NCI-H1105 (cell line): ENCODE measurements around the gene NCOA5.

Experiments
- DNase-seq: peaks from one replicate; lab custom pipeline; 2025; lab: John Stamatoyannopoulos, UW

NCOA5 gene

GRCh38 chr20:46089417-46090388 is at the start of gene NCOA5:
TSS of gene NCOA5 (minus strand) at chr20:46089962. CDS start at chr20:46079424, 10,538 bp downstream.
- peak; percentile 97 for DNase-seq

GRCh38 chr20:46139266-46139889 is 49.6 kb upstream of the NCOA5 start:
- peak; percentile 84 for DNase-seq

GRCh38 chr20:46137816-46138215 is 48.1 kb upstream of the NCOA5 start:
- peak; percentile 43 for DNase-seq

DNA sequence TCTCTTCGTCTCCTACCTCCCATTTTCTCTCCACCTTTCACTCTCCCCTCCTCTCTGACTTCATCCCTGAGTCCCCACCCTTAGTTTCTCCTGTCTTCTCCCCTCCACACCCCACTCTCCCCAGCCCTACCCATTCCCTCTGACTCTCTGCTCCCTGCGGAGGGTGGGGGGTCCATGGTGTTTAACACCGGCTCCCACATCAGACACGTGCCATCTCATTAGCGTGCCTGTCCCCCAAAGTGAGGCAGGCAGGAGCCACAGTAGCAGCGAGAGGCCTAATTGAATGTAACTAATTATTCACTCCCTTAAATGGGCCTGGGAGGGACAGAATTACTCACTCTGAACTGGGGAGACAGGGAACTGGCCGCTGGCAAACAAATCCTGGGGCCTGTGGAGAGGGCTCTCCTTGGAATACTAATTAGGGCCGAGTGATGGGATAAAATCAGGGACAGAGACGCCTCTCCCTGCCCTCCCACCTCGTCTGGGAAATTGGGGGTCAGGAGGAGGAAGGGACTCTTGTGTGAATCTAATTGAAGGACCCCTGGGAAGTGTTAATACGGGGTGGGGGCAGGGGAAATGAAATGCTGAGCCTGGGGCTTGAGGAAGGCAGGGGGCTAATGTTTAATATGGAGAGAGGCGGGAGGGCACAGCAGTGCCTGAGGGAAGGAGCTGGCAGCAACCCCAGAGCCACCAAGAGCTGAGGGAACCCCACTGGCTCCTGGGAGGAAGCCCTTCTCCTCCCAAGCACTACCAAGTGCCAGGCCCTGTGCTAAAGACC is 46.3 kb upstream of the NCOA5 start:
- peak; percentile 38 for DNase-seq

GRCh38 chr20:46134716-46135115 is 45.0 kb upstream of the NCOA5 start:
- DNase-seq, result no peak

GRCh38 chr20:46133886-46134654 is 44.3 kb upstream of the NCOA5 start:
- no peak for DNase-seq

DNA sequence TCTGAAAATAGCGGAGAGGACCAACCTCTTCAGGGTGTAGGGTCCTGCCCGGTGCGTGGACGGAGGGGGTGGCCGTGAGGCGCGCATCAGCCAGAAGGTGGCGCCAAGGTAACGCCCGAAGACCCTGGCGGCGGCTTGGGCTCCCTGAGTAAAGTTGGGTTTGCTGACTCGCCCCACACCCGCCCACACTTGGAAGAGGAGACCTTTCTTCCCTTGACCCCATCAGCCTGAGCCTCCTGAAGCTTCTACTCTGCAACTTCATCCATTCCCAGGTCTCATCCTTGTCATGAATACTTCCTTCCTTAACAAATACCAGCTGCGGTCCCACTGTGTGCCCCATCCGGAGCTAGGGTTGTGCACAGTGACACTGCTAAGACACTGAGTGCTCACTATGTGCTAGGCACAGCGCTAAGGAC is 43.0 kb upstream of the NCOA5 start:
- peak; percentile 74 for DNase-seq

- DNase-seq, result no peak
Observed at GRCh38 chr20:46131396-46131795, 41.6 kb upstream of the NCOA5 start.

DNA sequence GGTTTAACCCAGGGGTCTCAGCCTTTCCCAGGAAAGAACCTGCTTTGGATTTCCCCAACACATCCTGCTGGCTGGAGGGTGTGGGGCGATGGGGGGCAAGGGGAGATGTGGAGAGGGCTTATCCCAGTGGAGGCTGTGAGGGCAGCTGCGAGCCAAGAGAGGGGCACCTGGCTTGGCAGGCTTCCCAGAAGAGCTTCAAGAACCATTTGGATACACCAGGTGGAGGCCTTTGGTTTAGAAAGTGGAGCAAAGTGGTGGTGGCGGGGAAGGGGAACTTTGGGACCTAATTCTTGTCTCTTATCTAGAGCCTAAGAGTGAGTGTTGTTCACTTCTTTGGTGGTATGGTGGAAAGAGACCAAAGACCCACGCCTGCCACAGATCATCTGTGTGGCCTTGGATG is 40.8 kb upstream of the NCOA5 start:
- peak; percentile 97 for DNase-seq

DNA sequence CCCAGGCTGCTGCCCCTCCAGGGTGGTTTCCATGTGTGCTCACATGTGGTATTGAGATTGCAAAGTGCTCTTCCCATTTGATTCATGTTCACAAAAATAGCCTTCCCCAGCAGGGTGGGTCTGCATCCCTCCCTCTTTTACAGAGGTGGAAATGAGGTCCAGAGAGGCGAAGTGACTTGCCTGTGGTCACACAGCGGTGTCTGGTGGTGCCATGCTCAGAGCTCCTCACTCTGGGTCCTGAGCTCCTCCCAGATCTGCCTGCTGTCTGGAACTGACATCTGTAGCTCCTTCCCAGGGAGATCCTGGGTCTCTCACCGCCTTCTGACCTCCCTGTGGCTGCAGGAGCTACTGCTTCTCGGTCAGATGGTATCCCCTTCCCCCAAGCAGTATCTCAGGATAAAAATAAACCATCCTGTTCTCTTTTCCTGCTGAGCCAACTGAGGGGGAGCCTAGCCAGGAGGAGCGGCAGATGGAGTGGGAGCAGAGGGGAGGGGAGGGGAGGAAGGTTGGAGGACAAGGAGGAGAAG is 40.3 kb upstream of the NCOA5 start:
- peak; percentile 88 for DNase-seq

DNA sequence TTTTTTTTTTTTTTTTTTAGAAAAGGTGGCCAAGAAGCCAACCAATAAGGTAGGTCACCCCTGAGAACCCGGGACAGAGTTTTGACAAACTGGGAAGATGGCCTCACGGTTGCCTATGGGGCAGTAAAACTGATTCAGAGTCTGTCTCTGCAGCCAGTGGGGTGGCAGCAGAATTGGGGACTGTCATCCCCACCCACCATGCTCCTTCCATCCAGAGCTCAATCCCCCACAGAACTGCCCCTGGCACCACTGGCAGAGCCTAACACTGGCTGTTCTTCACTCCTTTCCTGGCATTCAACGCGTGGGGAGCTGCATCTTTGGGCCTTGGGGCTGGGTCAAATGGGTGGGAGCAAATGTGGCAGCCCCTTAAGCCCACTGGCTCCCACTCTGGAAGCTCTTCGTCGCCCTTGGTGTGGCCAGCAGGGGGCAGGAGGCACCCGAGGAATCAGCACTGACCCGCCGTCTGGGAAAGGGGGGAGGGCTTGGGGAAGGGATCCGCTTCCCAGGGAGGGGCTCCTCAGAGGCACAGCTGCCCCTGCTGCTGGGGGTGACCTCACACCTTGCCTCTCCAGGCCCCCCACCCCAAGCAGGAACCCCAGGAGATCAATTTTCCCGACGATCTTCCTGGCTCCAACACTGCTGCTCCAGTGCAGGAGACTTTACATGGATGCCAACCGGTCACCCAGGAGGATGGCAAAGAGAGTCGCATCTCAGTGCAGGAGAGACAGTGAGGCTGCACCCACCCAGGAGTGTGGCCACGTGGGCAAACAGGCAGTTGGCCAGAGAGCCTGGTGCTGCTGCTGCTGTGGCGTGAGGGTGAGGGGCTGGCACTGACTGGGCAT is 38.8 kb upstream of the NCOA5 start:
- peak; percentile 69 for DNase-seq

GRCh38 chr20:46127396-46128010 is 37.7 kb upstream of the NCOA5 start:
- no peak for DNase-seq

DNA sequence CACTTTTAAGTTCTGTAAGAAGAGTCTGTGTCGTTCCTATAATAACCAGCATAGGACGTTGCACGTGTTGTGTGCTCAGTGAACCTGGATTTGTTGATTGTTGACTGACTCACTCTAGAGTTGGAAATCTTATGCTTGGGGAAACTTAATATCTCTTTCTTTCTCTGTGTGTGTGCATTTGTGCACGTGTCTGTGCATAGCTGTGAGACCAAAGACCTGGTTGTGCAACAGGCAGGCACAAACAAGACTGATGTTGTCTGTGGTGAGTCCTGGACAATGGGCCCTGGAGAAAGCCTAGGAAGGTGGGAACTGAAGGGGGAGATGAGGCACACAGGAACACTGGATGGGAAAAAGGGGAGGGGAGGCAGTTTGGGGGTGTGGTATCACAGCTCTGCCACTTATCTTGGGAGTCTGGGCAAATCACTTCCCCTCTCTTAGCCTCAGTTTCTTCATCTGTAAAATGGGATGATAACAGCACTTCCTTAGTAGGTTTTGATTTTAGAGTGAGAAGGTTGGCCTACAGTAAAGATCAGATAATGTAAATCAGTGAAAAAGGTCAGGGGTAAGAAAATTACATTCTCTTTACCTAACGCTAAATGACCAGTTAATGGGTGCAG is 36.8 kb upstream of the NCOA5 start:
- DNase-seq, result no peak

DNA sequence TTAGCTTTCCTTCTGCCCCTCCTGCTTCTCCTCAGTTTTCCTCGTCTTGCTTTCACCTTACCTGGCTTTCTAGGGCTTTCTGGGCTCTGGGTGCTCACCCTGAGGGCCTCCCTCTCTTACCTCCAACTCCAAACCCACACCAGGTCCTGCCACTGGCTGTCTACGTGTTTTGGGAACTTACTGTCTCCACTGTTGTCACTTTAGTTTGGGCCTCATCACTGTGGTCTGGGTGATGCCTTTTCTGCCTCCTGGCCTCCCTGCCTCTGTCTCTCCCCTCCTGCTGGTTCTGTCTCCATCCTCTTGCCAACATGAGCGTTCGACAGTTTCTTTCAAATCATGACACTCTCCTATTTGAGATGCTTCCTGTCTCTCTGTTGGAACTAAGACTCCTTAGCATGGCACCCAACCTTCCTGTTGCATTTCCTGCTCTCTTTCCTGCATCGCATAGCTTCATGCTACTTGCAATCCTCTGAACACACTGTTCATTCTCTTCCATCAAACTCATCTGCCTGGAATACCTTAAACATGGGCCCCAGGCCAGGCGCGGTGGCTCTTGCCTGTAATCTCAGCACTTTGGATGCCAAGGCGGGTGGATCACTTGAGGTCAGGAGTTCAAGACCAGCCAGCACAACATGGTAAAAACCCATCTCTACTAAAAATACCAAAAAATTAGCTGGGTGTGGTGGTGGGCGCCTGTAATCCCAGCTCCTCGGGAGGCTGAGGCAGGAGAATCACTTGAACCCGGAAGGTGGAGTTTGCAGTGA is 33.9 kb upstream of the NCOA5 start:
- DNase-seq, result no peak

GRCh38 chr20:46122516-46123481 is 33.0 kb upstream of the NCOA5 start:
- DNase-seq, result no peak

DNA sequence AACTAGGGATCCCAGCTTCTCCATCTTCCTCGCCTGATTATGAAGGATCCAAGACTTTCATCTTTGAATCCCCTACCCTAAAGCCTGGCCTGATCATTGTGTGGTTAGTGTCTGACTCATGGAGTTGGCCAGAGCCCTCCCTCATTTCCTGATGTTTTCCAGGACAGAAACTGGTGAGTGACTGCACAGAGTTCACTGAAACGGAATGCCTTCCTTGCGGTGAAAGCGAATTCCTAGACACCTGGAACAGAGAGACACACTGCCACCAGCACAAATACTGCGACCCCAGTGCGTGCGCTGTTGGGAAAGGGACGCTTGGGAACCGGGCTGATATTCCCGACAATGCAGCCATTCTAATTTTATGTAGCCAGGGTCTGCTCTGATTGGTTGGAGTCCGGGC is 32.3 kb upstream of the NCOA5 start:
- DNase-seq, result no peak

DNA sequence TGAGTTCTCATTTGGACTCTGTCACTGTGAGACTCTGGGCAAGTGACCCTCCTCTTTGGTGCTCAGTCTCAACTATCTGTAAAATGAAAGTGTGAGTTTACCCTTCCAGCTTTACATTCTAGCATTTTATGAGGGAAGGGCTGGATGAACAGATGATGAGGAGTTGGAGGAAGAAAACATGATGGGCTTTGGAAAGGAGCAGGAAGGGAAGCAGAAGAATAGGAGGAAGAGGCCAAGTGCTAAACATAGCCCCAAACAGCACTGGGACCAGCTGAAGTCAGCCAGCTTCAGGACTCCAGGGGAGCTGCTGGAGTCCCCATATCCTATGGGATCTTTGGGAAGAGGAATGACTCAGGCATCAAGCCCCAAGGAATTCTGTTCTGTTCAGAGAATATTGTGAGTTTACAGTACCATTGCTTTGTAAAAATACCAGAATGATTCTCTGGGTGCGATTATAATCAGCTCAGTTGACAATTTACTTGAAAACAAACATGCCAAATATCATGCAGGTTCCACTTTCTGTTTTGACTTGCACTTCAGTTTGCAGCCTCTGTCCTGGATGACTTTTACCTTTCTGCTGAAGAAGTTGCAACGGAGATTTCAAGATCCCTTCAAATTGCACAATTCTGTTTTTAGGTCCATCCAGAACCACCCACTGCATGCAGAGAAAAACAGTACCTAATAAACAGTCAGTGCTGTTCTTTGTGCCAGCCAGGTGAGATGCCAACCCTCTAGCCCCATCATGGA is 31.6 kb upstream of the NCOA5 start:
- DNase-seq, result no peak
